HepG2 (cell line): ENCODE results near the gene ATG4D. TPM values are rescaled to one million over a fixed set of nuclear protein-coding genes. Genes with fewer than 3 reads are reported as not detected.

Experiments used
- ATAC-seq: fragments of 200-7000 bp; cut with Tn5 transposase; 3 replicates; pipeline ENCODE4 v1.9.1; 2020; ENCODE audit warnings: mild to moderate bottlenecking, moderate library complexity
- BruUV-seq: library from RNA; stranded (reverse); fragments of 400-500 nt; replicated peaks from 2 replicates; lab custom pipeline; 2021; lab: Mats Ljungman, UMichigan
- CTCF ChIA-PET: fragments of 300-600 bp; formaldehyde crosslinking; extraction: SDS; loops from one replicate; lab custom pipeline; 2021; ENCODE audit warnings: low total read pairs, inconsistent platforms, low intra/inter-chr PET ratio; lab: Yijun Ruan, JAX
- POLR2A ChIA-PET: fragments of 350-600 bp; sonication (Branson Sonifier 250); formaldehyde crosslinking; loops from one replicate; lab custom pipeline; 2020; ENCODE audit warnings: antibody characterized with exemption, inconsistent platforms; lab: Yijun Ruan, JAX
- DNase-seq: peaks from one replicate; pipeline ENCODE4 v3.0.0-alpha.2; 2015; ENCODE audit warnings: low spot score
- FAIRE-seq: peaks from 3 replicates; lab custom pipeline; 2011; peaks lifted over from hg19 to GRCh38; lab: Jason Lieb, UNC
- H2AFZ ChIP-seq: one replicate; pipeline ENCODE4 v1.6.1; 2011; ENCODE audit warnings: low read length, inconsistent platforms
- H3K27ac ChIP-seq: fragments of 300-600 bp; 3 replicates; pipeline ENCODE4 v1.8.0; 2011; ENCODE audit warnings: mixed run types, mild to moderate bottlenecking, mixed read lengths, low read length, inconsistent platforms; ENCODE audit not compliant: insufficient read depth; ENCODE audit errors: extremely low read length
- H3K27me3 ChIP-seq, 2 experiments: fragments of 200-600 bp in 1 of 2; 2 replicates in 1 of 2; 3 replicates in 1 of 2; pipeline versions ENCODE4 v1.6.0 to v1.8.0; 2011; ENCODE audit warnings: low read length in 2 of 2, mild to moderate bottlenecking in 2 of 2, moderate library complexity in 2 of 2, inconsistent platforms in 1 of 2; ENCODE audit not compliant: insufficient read depth in 2 of 2, control insufficient read depth in 1 of 2
- H3K36me3 ChIP-seq, 2 experiments: fragments of 200-600 bp in 1 of 2; replicated peaks in 1 of 2; 2 replicates in 1 of 2; 3 replicates in 1 of 2; pipeline versions ENCODE4 v1.5.1 to v1.8.0; 2011; ENCODE audit warnings: low read length in 2 of 2, inconsistent platforms in 1 of 2; ENCODE audit not compliant: insufficient read depth in 2 of 2, control insufficient read depth in 1 of 2
- H3K4me1 ChIP-seq: 2 replicates; pipeline ENCODE4 v1.5.1; 2012; ENCODE audit warnings: low read length, inconsistent platforms; ENCODE audit not compliant: insufficient read depth
- H3K4me2 ChIP-seq: 2 replicates; pipeline ENCODE4 v1.6.0; 2011; ENCODE audit warnings: low read depth, low read length, inconsistent platforms
- H3K4me3 ChIP-seq, 3 experiments: fragments of 200-600 bp in 1 of 3; sonication (generic), shearing (Covaris generic) in 1 of 3; replicated peaks in 1 of 3; 2 replicates each; pipeline ENCODE4 v1.5.1; 2011 to 2016; ENCODE audit warnings: low read length in 3 of 3, inconsistent platforms in 2 of 3, low read depth in 2 of 3, mild to moderate bottlenecking in 2 of 3, control low read depth in 1 of 3, mixed read lengths in 1 of 3; ENCODE audit not compliant: insufficient read depth in 1 of 3
- H3K79me2 ChIP-seq: one replicate; pipeline ENCODE4 v1.6.1; 2011; ENCODE audit warnings: low read length, inconsistent platforms; ENCODE audit not compliant: insufficient read depth
- H3K9ac ChIP-seq: 2 replicates; pipeline ENCODE4 v1.6.0; 2011; ENCODE audit warnings: mild to moderate bottlenecking, low read depth, low read length, inconsistent platforms; ENCODE audit not compliant: insufficient read depth
- H3K9me3 ChIP-seq: 2 replicates; pipeline ENCODE4 v1.5.1; 2012; ENCODE audit warnings: mild to moderate bottlenecking, low read length
- H4K20me1 ChIP-seq: 2 replicates; pipeline ENCODE4 v1.6.0; 2011; ENCODE audit warnings: inconsistent platforms, mild to moderate bottlenecking, low read length, moderate library complexity; ENCODE audit not compliant: insufficient read depth
- AHR ChIP-seq: IDR thresholded peaks from 2 replicates; pipeline ENCODE4 v1.6.1; 2018; ENCODE audit warnings: missing genetic modification reagents, missing compliant biosample characterization
- BCL6 ChIP-seq: IDR thresholded peaks from 2 replicates; pipeline ENCODE4 v1.6.1; 2016; ENCODE audit warnings: missing genetic modification reagents, missing compliant biosample characterization
- HNRNPH1 ChIP-seq: fragments of 200-400 bp; formaldehyde crosslinking; optimal IDR thresholded peaks from 2 replicates; pipeline ENCODE3; 2017; ENCODE audit warnings: mild to moderate bottlenecking, low read depth, low read length
- ISX ChIP-seq: sonication (generic); formaldehyde crosslinking; conservative IDR thresholded peaks from 2 replicates; pipeline ENCODE4 v1.5.0; 2020; ENCODE audit warnings: missing genetic modification reagents
- MED1 ChIP-seq: sonication (generic); formaldehyde crosslinking; IDR thresholded peaks from 2 replicates; pipeline ENCODE4 v1.4.0; 2020; ENCODE audit warnings: missing genetic modification reagents
- PAWR ChIP-seq: sonication (generic); formaldehyde crosslinking; IDR thresholded peaks from 2 replicates; pipeline ENCODE4 v1.4.0; 2020; ENCODE audit warnings: missing genetic modification reagents, mild to moderate bottlenecking, borderline replicate concordance
- SOX5 ChIP-seq: IDR thresholded peaks from 2 replicates; pipeline ENCODE4 v1.6.1; 2016; ENCODE audit warnings: borderline replicate concordance
- SOX6 ChIP-seq, 2 experiments: fragments of 450-650 bp in 1 of 2; sonication (generic) in 1 of 2; formaldehyde crosslinking in 1 of 2; IDR thresholded peaks; 2 replicates each; pipeline versions ENCODE4 v1.4.0 to v1.6.1; 2017 to 2020; ENCODE audit warnings: antibody characterized with exemption in 1 of 2, mild to moderate bottlenecking in 1 of 2, missing genetic modification reagents in 1 of 2
- ZFP41 ChIP-seq: sonication (generic); formaldehyde crosslinking; IDR thresholded peaks from 2 replicates; pipeline ENCODE4 v1.4.0; 2020; ENCODE audit warnings: mild to moderate bottlenecking, missing genetic modification reagents, borderline replicate concordance
- ZNF234 ChIP-seq: sonication (generic); formaldehyde crosslinking; conservative IDR thresholded peaks from 2 replicates; pipeline ENCODE4 v1.5.1; 2020; ENCODE audit warnings: mild to moderate bottlenecking, missing genetic modification reagents
- ZNF430 ChIP-seq: sonication (generic); formaldehyde crosslinking; IDR thresholded peaks from 2 replicates; pipeline ENCODE4 v1.9.0; 2021; ENCODE audit warnings: mild to moderate bottlenecking, missing genetic modification reagents
- ZNF563 ChIP-seq: sonication (generic); formaldehyde crosslinking; IDR thresholded peaks from 2 replicates; pipeline ENCODE4 v1.8.0; 2022; ENCODE audit warnings: mild to moderate bottlenecking, moderate library complexity, missing genetic modification reagents
- WGBS: methylation state at CpG from one replicate; pipeline ENCODE4 v1.1.6; 2017; ENCODE audit warnings: low lambda C conversion rate; 5-methylcytosine and 5-hydroxymethylcytosine counted together
- in situ Hi-C: cut with HindIII; loops from 2 replicates; pipeline ENCODE4 v1.10.0; 2017; ENCODE audit warnings: low pct_unique_long_range_greater_than_20kb; ENCODE audit not compliant: extremely low pct_ligation_motif_present
- intact Hi-C: fragments of 100-400 bp; cut with micrococcal nuclease; formaldehyde crosslinking; loops from one replicate; pipeline ENCODE4 v1.10.0; 2022; ENCODE audit not compliant: unreplicated experiment
- polyA plus RNA-seq, 8 experiments: library from polyadenylated mRNA; depleted of rRNA in 3 of 8; stranded (reverse) in 7 of 8; unstranded in 1 of 8; fragments of >200 nt; fragmentation: Illumina TruSeq in 4 of 8; extraction: Trizol in 4 of 8; gene quantifications; 2 replicates each; pipeline versions ENCODE4 v1.2.1 to v1.2.3, GENCODE V29; 2011 to 2016; ENCODE audit warnings: low read depth in 4 of 8, missing spikeins in 1 of 8, mixed read lengths in 1 of 8; ENCODE audit not compliant: insufficient read depth in 1 of 8
- total RNA-seq, 5 experiments: library from RNA; depleted of rRNA; stranded (reverse); fragments of >200 nt; fragmentation: Illumina TruSeq; extraction: Trizol; gene quantifications; 2 replicates each; pipeline ENCODE4 v1.2.3, GENCODE V29; 2016; ENCODE audit warnings: low read depth in 1 of 5
- TF ChIP-seq, protein P1 (sequence below): sonication (generic); formaldehyde crosslinking; IDR thresholded peaks from 2 replicates; pipeline ENCODE4 v1.5.0; 2020; ENCODE audit warnings: missing genetic modification reagents
- TF ChIP-seq, protein P2 (sequence below): IDR thresholded peaks from 2 replicates; pipeline ENCODE4 v1.6.1; 2018; ENCODE audit warnings: missing genetic modification reagents, mild to moderate bottlenecking, missing compliant biosample characterization
- TF ChIP-seq, protein P3 (sequence below): fragments of 450-650 bp; IDR thresholded peaks from 2 replicates; pipeline ENCODE4 v1.6.1; 2016

The ATG4D gene
- total and polyA plus RNA-seq, 2 of the 13 experiments (the other 11 are each of a cell fraction or from before 2014, with no cell fraction given) = 17.8 to 19.0 TPM

DNA sequence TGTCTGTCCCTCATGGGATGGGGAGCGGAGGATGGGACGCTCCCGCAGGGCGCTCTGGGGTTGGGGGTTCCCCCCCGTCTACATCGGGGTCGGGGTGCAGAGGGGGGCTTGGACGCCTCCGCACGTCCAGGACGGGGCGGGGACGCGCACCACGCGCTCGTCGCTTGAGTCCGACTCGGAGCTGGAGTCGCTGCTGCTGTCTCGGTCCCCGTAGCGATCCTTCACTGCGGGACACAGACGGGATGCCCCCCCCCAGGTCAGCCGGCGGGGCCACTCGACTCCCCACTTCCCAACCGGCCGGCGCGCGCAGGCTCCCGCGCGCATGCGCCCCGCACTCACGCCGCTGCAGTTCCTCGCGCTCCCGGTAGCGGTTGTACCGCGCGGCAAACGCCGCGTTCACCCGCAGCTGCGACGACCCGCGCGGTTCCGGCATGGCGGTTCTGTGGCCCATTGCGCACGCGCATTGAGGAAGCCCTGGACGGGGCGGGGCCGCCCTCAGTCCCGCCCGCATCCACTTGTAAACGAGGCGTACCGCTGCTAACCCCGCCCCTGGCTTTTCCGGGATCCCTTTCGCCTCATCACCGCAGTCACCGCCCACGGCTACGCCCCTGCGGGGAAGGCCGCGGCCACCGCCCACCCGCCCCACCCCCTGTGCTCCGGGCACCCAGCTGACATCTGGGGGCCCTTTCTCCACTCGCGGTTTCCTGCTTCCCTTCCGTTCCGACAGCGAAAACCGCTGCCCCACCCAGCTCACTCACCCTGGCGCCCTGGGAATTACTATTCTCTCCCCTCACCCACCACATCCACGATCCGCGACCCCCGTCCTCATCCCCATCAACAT lies 22.1 kb downstream of the ATG4D start, which contains the start of gene KRI1:
Gene KRI1, minus strand, starts transcription at position 444 of the 841 bp plus-strand sequence. Its CDS starts 11 bp downstream, at position 433.
- DNase-seq = peak; percentile 93
- H3K4me3 ChIP-seq = peak within 1 kb of the TSS; percentile 82 to 86 (median 85)
- TSS peak; percentile 54 for BruUV-seq
- no peaks in the 10 kb centered on the region for H3K9me3 ChIP-seq
- H3K4me2 ChIP-seq = peak within 1 kb of the TSS; percentile 84
- H2AFZ ChIP-seq = no peak within 1 kb of the TSS
- WGBS = 9% methylated on average over 13 of the region's 94 CpGs
- peak within 1 kb of the TSS; percentile 80 for H3K27ac ChIP-seq
- FAIRE-seq = peak; percentile 80
- H3K27me3 ChIP-seq = no peaks in the 10 kb centered on the region
- ChIA-PET CTCF (no interaction called here), POLR2A (interaction anchor here (1.0 to 1.6 kb wide), 2 partner anchors 9 to 11 kb away, joined by 3 to 4 read pairs; no protein-coding TSS in a partner anchor)
- H3K36me3 ChIP-seq = peaks cover 1 to 3% of the 10 kb centered on the region in 2 experiments; a peak in 1 of 5 replicates
- H3K4me1 ChIP-seq = peaks cover 41% of the 10 kb centered on the region
- H4K20me1 ChIP-seq = no peaks in the 10 kb centered on the region
- H3K79me2 ChIP-seq = peaks cover 10% of the 10 kb centered on the region
- peak within 1 kb of the TSS; percentile 91 for H3K9ac ChIP-seq
- intact Hi-C loops = no loop called here
- in situ Hi-C loops = no loop called here
- ATAC-seq = peak; percentile 67
- TF ChIP-seq SOX6 (IDR thresholded peaks at IDR 0.05) (no peak), SOX6 (CRISPR knock-in tag; IDR thresholded peaks at IDR 0.05) (0 out of 2 replicates have a peak, but pooled peaks have one; percentile 65), ZNF234 (CRISPR knock-in tag) (0 out of 2 replicates have a peak, but pooled peaks have one; percentile 55), PAWR (CRISPR knock-in tag) (no peak), ZFP41 (CRISPR knock-in tag) (peak; percentile 85; the same call in 1 of the 2 replicates), ISX (CRISPR knock-in tag) (0 out of 2 replicates have a peak, but pooled peaks have one; percentile 70), MED1 (CRISPR knock-in tag) (peak; percentile 81), SOX5 (peak; percentile 57), BCL6 (CRISPR knock-in tag) (peak; percentile 44), ZNF563 (peak; percentile 91), HNRNPH1 (no peak), AHR (CRISPR knock-in tag) (peak; percentile 86; the same call in 1 of the 2 replicates), ZNF430 (CRISPR knock-in tag) (peak; percentile 96)
- TF ChIP-seq, protein P1, sequence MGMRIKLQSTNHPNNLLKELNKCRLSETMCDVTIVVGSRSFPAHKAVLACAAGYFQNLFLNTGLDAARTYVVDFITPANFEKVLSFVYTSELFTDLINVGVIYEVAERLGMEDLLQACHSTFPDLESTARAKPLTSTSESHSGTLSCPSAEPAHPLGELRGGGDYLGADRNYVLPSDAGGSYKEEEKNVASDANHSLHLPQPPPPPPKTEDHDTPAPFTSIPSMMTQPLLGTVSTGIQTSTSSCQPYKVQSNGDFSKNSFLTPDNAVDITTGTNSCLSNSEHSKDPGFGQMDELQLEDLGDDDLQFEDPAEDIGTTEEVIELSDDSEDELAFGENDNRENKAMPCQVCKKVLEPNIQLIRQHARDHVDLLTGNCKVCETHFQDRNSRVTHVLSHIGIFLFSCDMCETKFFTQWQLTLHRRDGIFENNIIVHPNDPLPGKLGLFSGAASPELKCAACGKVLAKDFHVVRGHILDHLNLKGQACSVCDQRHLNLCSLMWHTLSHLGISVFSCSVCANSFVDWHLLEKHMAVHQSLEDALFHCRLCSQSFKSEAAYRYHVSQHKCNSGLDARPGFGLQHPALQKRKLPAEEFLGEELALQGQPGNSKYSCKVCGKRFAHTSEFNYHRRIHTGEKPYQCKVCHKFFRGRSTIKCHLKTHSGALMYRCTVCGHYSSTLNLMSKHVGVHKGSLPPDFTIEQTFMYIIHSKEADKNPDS (CRISPR knock-in tag) = no peak
- TF ChIP-seq, protein P2, sequence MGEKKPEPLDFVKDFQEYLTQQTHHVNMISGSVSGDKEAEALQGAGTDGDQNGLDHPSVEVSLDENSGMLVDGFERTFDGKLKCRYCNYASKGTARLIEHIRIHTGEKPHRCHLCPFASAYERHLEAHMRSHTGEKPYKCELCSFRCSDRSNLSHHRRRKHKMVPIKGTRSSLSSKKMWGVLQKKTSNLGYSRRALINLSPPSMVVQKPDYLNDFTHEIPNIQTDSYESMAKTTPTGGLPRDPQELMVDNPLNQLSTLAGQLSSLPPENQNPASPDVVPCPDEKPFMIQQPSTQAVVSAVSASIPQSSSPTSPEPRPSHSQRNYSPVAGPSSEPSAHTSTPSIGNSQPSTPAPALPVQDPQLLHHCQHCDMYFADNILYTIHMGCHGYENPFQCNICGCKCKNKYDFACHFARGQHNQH (CRISPR knock-in tag) = peak; percentile 89
- TF ChIP-seq, protein P3, sequence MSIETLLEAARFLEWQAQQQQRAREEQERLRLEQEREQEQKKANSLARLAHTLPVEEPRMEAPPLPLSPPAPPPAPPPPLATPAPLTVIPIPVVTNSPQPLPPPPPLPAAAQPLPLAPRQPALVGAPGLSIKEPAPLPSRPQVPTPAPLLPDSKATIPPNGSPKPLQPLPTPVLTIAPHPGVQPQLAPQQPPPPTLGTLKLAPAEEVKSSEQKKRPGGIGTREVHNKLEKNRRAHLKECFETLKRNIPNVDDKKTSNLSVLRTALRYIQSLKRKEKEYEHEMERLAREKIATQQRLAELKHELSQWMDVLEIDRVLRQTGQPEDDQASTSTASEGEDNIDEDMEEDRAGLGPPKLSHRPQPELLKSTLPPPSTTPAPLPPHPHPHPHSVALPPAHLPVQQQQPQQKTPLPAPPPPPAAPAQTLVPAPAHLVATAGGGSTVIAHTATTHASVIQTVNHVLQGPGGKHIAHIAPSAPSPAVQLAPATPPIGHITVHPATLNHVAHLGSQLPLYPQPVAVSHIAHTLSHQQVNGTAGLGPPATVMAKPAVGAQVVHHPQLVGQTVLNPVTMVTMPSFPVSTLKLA = peak; percentile 32; the same call in 1 of the 2 replicates
